ENCODE measurements around the gene MFSD6.
"Not testable (repeated sequence)": the region's sequence is repeated elsewhere in the genome, so short reads cannot be mapped to it uniquely, and the experiment has no call there.

DNA sequence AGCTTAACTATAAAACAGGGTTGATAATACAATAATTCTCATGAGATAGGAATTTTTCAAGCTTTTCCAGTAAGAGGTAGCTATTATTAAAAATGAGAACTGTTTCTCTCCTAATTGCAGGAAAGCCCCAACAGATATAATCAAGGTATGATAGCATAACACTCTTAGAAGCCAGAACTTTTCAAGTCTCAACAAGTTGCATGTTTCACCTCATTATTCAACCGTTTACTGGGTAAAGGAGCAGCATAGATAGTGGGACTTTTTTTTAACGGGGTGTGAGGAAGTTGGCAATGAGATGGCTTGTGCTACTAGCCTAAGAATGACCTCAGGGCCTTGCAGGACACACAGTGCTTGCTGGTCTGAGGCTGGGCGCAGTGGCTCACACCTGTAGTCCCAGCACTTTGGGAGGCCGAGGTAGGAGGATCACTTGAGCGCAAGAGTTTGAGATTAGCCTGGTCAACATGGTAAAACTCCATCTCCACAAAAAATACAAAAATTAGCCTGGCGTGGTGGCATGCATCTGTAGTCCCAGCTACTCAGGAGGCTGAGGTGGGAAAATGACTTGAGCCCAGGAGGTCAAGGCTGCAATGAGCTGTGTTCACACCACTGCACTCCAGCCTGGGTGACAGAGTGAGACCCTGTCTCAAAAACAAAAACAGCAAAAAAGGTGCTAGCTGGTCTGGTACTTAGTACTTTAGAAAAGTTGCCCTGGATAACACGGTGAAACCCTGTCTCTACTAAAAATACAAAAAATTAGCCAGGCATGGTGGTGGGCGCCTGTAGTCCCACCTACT lies 49.3 kb upstream of the MFSD6 start:
- not testable (repeated sequence) for TF ChIP-seq GTF2F1 (IDR thresholded peaks at IDR 0.05; ENCODE audit: borderline replicate concordance, low read depth, low read length); TAF1 (IDR thresholded peaks at IDR 0.05; ENCODE audit: low read depth, low read length)
- TF ChIP-seq, protein P1, sequence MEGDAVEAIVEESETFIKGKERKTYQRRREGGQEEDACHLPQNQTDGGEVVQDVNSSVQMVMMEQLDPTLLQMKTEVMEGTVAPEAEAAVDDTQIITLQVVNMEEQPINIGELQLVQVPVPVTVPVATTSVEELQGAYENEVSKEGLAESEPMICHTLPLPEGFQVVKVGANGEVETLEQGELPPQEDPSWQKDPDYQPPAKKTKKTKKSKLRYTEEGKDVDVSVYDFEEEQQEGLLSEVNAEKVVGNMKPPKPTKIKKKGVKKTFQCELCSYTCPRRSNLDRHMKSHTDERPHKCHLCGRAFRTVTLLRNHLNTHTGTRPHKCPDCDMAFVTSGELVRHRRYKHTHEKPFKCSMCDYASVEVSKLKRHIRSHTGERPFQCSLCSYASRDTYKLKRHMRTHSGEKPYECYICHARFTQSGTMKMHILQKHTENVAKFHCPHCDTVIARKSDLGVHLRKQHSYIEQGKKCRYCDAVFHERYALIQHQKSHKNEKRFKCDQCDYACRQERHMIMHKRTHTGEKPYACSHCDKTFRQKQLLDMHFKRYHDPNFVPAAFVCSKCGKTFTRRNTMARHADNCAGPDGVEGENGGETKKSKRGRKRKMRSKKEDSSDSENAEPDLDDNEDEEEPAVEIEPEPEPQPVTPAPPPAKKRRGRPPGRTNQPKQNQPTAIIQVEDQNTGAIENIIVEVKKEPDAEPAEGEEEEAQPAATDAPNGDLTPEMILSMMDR (IDR thresholded peaks at IDR 0.05; ENCODE audit: control extremely low read depth in 1 of 3, insufficient read depth in 1 of 3, low read depth in 1 of 3, low read length in 3 of 3), result not testable (repeated sequence)
